ENCODE data around the gene PDHX. TPM values are rescaled to one million over a fixed set of nuclear protein-coding genes. Genes with fewer than 3 reads are reported as not detected.
A peak's percentile ranks its signal among the peaks of the same experiment; 100 is the strongest.

The PDHX gene
- total and polyA plus RNA-seq, 11 donors, result 74.0 to 204 (median 127) TPM

DNA sequence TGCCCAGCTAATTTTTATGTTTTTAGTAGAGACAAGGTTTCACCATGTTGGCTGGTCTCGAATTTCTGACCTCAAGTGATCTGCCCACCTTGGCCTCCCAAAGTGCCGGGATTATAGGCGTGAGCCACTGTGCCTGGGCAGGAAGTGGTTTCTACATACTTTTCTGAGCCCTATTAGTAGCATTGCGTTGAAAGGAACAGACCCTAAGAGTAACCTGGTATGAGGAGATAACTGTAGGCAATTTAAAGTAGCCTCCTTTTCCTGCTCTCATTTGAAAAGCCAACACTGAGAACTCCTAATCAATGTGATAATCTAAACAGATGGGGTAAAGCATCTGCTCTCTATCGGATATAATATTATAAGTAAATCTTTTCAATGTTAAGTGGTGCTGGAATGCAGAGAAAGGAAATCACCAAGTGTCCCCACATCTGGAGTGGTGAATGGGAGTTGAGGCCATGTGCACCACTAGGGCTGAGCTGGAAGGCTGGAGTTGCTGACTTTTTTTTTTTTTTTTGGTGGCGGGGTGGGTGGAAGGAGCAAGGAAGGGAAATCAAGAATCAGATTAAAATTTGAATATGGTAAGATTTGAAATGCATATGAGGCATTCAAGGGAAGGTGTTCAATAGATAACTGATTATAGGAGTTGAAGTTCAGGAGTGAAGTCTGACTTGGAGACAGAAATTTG lies 20.7 kb downstream of the PDHX start:
- DNase-seq, result no peak

DNA sequence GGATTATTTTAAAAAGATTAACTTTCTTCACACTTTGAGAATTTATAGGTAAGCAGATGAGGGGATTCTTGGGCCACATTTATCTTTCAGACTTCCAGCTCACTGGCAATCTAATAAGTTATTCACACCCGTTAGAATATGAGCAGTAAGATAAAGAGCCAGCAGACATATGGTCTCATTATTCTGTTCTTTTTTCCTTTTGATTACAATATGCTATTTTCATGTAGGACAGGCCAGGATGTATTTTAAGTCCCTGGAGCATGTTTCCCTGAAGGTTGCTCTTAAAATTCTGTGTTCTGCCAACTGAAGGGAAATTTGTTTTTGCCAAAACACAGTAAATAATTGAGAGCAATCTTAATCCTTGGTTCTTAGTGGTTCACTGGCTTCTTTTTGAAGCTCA lies 22.2 kb downstream of the PDHX start:
- Histone ChIP-seq H3K27ac (no peak overlapping the region), H3K27me3 (no peaks in the 10 kb centered on the region), H3K4me1 (peaks cover 0 to 21% (median 6%) of the 10 kb centered on the region in 12 donors), H3K4me3 (no peak overlapping the region), H3K36me3 (peaks cover 0 to 15% (median 0%) of the 10 kb centered on the region in 9 donors), H3K9me3 (peaks cover 0 to 2% (median 0%) of the 10 kb centered on the region in 12 donors)
- TF ChIP-seq, protein P1, sequence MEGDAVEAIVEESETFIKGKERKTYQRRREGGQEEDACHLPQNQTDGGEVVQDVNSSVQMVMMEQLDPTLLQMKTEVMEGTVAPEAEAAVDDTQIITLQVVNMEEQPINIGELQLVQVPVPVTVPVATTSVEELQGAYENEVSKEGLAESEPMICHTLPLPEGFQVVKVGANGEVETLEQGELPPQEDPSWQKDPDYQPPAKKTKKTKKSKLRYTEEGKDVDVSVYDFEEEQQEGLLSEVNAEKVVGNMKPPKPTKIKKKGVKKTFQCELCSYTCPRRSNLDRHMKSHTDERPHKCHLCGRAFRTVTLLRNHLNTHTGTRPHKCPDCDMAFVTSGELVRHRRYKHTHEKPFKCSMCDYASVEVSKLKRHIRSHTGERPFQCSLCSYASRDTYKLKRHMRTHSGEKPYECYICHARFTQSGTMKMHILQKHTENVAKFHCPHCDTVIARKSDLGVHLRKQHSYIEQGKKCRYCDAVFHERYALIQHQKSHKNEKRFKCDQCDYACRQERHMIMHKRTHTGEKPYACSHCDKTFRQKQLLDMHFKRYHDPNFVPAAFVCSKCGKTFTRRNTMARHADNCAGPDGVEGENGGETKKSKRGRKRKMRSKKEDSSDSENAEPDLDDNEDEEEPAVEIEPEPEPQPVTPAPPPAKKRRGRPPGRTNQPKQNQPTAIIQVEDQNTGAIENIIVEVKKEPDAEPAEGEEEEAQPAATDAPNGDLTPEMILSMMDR (IDR thresholded peaks at IDR 0.05), result no peak
- TF ChIP-seq POLR2A (IDR thresholded peaks at IDR 0.05), result no peak
- DNase-seq, result no peak
- WGBS, 4 donors, result 24 to 40% (median 36%) methylated on average over 1 of the region's 1 CpG
- ATAC-seq, result no peak
- intact Hi-C loops (cut with DNase I), result no loop called here

More for the DNA sequence above, 20.7 kb downstream of the PDHX start:
- intact Hi-C loops (cut with DNase I), result no loop called here
- Histone ChIP-seq H3K27ac (no peak overlapping the region), H3K9me3 (no peaks in the 10 kb centered on the region), H3K4me1 (peaks cover 0 to 21% (median 6%) of the 10 kb centered on the region in 12 donors), H3K36me3 (peaks cover 0 to 30% (median 6%) of the 10 kb centered on the region in 9 donors), H3K27me3 (no peaks in the 10 kb centered on the region), H3K4me3 (no peak overlapping the region)
- TF ChIP-seq, protein P1 (IDR thresholded peaks at IDR 0.05), result no peak
- TF ChIP-seq POLR2A (IDR thresholded peaks at IDR 0.05), result no peak
- ATAC-seq, result no peak
- 92 to 97% (median 94%) methylated on average over 6 of the region's 6 CpGs for WGBS, 4 donors

DNA sequence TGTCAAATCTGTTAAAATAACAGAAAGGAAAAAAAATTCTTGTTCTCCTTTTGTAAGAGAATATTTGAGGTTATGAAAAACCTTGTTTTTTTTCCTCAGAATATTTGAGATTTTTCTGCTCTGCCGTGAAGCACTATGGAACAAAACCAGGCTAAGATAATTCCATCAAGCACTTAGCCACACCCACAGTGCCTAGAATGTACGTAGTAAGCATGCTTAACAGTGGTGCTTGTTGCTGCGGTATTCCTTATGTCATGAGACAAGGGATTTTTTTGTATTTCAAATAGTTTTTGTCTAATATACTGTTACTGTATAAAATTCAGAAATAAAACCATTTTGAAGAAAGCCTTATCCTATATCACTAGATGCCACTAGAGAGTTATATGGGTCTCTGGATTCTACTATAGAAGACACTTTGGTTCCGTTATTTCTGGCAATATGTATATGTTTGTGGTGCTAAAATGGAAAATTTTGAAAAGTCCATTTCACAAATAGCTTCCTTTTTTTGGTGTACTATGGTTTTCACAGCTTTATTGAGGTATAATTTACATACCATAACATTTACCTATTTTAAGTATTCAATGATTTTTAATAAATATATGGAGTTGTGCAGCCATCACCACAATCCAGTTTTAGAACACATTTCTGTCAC lies 23.7 kb downstream of the PDHX start:
- 50 to 61% (median 54%) methylated on average over 4 of the region's 4 CpGs for WGBS, 4 donors
- intact Hi-C loops (cut with DNase I), result no loop called here
- peaks cover 0 to 8% (median 0%) of the 10 kb centered on the region in 9 donors for H3K36me3 ChIP-seq
- H3K27ac ChIP-seq, result no peak overlapping the region
- DNase-seq (no peak), ATAC-seq (peak in 3 of 4 donors; percentile 44 to 75 (median 68))
- TF ChIP-seq, protein P1 (IDR thresholded peaks at IDR 0.05), result no peak
- TF ChIP-seq POLR2A (IDR thresholded peaks at IDR 0.05), result no peak
- H3K4me1 ChIP-seq, result peaks cover 0 to 21% (median 6%) of the 10 kb centered on the region in 12 donors
- H3K9me3 ChIP-seq, result peaks cover 0 to 17% (median 7%) of the 10 kb centered on the region in 12 donors
- no peak overlapping the region for H3K4me3 ChIP-seq
- H3K27me3 ChIP-seq, result no peaks in the 10 kb centered on the region

DNA sequence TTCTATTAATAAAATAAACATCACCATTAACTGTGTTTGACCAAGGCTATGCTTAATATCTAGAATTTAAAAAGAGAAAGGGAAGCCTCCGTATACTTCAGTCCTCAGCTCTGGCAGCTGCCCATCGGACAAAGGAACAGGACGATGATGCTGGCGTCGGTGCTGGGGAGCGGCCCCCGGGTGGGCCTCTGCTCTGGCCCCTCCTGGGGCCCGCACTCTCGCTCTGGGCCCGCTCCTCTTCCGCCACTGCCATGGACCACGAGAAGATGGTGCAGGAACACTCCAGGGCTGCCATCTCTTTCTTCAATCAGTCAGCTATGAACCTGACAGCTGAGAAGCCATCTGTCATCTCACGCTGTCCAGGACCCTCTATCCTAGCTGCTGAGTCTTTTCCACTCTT lies 25.3 kb downstream of the PDHX start:
- ATAC-seq, result peak in 3 of 4 donors; percentile 16 to 44 (median 21)
- no peak for DNase-seq
- no peak for TF ChIP-seq POLR2A (IDR thresholded peaks at IDR 0.05)
- TF ChIP-seq, protein P1 (IDR thresholded peaks at IDR 0.05), result no peak
- peaks cover 0 to 19% (median 7%) of the 10 kb centered on the region in 12 donors for H3K9me3 ChIP-seq
- H3K36me3 ChIP-seq, result peaks cover 0 to 8% (median 0%) of the 10 kb centered on the region in 9 donors
- H3K4me3 ChIP-seq, result no peak overlapping the region
- H3K27me3 ChIP-seq, result no peaks in the 10 kb centered on the region
- H3K4me1 ChIP-seq, result peaks cover 0 to 21% (median 6%) of the 10 kb centered on the region in 12 donors
- no peak overlapping the region for H3K27ac ChIP-seq
- intact Hi-C loops (cut with DNase I), result no loop called here
- 90 to 94% (median 93%) methylated on average over 13 of the region's 13 CpGs for WGBS, 4 donors

All from heart left ventricle (tissue), 16 donors.